Embryonic facial prominence (tissue), 1 donor: ENCODE measurements around the gene METTL16.
"Not testable (repeated sequence)": the region's sequence is repeated elsewhere in the genome, so short reads cannot be mapped to it uniquely, and the experiment has no call there.

Source experiments
- DNase-seq: peaks from one replicate; pipeline ENCODE4 v3.0.0-alpha.2; 2016; ENCODE audit errors: extremely low spot score

The METTL16 gene

GRCh38 chr17:2450016-2450650, 61.6 kb downstream of the METTL16 start:
- DNase-seq = no peak

DNA sequence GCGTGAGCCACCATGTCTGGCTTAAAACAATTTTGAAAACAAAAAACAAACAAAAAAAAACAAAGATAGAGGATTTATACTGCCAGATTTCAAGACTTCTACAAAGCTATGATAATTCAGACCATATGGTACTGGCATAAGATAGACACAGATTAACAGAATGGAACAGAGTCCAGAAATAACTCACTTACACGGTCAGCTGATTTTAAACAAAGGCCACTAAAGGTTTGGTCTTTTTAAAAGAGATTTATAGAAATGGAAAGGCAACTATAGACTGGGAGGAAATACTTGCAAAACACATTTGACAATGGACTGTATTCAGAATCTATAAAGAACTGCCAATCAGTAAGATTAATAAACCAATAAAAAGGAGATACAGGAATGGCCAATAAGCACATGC, 62.2 kb downstream of the METTL16 start:
- no peak for DNase-seq

DNA sequence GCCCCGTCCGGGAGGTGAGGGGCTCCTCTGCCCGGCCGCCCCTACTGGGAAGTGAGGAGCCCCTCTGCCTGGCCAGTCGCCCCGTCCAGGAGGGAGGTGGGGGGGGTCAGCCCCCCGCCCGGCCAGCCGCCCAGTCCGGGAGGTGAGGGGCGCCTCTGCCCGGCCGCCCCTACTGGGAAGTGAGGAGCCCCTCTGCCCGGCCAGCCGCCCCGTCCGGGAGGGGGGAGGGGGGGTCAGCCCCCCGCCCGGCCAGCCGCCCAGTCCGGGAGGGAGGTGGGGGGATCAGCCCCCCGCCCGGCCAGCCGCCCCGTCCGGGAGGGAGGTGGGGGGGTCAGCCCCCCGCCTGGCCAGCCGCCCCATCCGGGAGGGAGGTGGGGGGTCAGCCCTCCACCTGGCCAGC, 64.2 kb downstream of the METTL16 start:
- DNase-seq = not testable (repeated sequence)

GRCh38 chr17:2445638-2446037, 66.0 kb downstream of the METTL16 start:
- DNase-seq = no peak

DNA sequence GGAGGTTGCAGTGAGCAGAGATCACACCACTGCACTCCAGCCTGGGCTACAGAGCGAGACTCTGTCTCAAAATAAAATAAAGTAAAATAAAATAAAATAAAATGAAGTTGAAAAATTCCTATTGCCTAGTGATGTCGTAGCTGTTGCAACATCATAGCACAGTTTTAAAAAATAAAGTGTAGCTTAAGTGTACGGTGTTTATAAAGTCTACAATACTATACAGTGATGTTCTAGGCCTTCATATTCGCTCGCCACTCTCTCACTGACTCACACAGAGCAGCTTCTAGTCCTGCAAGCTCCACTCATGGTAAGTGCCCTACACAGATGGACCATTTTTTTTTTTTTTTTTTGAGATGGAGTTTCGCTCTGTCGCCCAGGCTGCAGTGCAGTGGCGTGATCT, 67.3 kb downstream of the METTL16 start:
- no peak for DNase-seq

GRCh38 chr17:2442166-2442565, 69.5 kb downstream of the METTL16 start:
- no peak for DNase-seq

- no peak for DNase-seq
These were observed 70.8 kb downstream of the METTL16 start for GRCh38 chr17:2440930-2441329.

GRCh38 chr17:2439997-2440396, 71.7 kb downstream of the METTL16 start:
- not testable (repeated sequence) for DNase-seq

DNA sequence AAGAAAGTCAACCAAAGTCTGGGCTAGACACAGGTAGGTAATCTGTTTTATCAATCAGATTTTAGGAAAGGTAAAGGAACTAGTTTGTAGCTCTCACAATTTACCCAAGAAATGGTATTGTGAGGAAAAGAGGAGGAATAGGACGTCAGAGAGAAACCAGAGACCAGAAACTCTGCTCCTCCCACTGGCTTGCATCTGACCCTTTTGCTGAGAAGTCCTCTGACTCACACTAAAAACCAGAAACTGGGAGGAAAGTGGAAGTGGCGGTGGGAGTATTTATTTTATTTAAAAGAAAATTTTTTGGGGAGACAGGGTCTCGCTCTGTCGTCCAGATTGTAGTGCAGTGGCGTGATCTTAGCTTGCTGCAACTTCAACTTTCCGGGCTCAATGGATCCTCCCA, 72.9 kb downstream of the METTL16 start:
- no peak for DNase-seq

GRCh38 chr17:2436316-2436905, 75.3 kb downstream of the METTL16 start:
- DNase-seq = no peak

GRCh38 chr17:2435862-2436261, 75.8 kb downstream of the METTL16 start:
- DNase-seq = no peak

DNA sequence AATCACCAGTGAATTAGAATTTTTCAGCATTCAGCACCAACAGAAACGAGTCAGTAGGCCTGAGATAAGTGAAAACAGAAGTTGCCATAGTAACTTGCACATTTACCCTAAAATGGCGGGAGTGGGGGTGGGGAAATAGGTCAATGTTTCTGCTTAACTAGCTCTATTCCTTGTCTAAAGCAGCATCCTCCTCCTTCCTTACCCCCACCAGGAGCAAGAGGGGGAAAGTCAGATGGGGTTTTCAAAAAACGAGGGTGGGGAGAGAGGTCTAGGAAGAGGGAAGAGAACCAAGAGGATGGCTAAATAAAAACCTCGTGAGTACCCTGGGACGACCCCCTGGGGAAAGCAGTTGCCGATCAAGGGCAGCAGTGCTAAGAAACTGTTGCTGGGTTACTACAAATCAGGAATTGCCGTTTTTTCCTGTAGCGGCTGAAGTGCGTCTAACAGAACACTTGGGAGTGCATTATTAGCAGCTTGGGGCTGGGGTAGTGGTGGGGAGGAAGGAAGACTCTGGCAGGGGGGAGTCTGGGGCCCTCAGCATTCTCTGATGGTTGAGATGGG, 76.4 kb downstream of the METTL16 start:
- peak; percentile 73 for DNase-seq

GRCh38 chr17:2433696-2434095, 78.0 kb downstream of the METTL16 start:
- no peak for DNase-seq

- DNase-seq = no peak
These were observed 83.8 kb downstream of the METTL16 start for GRCh38 chr17:2427910-2428309.

DNA sequence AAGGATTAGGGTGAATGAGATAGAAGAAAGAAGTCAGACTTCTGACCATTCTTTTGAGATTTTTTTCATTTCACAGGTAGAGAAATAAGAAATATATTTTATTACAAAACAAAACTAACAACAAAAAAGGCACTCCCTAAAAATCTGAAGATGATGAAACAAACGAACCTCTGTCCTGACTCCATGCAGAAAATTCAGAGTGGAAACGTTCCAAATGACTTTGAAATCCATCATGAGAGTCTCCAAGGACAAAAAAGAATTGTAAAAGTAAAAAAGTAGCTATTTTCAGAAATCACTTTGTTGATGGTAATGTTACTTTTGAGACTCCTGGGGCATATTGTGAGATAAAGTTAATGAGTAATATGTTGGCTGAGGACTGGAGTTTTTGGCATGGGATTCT, 84.5 kb downstream of the METTL16 start:
- DNase-seq = no peak

GRCh38 chr17:2423271-2423670, 88.4 kb downstream of the METTL16 start:
- DNase-seq = no peak

DNA sequence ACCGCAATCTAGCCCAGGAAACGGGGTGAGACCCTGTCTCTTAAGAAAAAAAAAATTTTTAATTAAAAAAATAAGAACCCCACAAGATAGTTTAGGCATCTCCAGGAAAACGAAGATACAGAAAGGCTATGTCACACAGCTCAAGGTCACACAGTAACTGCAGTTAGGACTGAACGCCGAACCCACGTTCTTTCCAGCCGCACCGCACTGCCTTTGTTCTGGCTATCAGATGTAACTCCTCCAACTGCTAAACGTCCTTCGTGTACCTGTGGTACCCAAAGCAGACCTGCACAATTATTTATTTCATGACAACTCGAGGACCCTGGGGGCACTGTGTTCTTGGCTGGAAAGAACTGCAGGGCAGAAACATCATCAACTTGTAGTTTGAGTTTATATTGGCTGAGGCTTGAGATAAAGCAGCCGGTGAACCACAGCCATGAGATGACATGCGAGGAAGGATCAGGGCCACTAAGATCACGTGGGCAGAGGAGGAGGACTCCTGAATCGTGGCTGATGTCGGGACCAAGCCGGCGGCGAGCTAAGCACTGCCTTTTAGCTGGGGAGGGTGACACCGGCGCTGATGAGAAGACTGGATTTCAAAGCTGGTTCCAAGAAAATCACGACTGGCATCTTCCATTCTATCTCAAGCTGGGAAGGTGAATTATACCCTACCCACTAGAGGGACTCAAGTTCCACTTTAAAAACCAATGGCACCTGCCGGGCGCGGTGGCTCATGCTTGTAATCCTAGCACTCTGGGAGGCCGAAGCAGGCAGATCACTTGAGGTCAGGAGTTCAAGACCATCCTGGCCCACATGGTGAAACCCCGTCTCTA, 90.2 kb downstream of the METTL16 start:
- DNase-seq = no peak

DNA sequence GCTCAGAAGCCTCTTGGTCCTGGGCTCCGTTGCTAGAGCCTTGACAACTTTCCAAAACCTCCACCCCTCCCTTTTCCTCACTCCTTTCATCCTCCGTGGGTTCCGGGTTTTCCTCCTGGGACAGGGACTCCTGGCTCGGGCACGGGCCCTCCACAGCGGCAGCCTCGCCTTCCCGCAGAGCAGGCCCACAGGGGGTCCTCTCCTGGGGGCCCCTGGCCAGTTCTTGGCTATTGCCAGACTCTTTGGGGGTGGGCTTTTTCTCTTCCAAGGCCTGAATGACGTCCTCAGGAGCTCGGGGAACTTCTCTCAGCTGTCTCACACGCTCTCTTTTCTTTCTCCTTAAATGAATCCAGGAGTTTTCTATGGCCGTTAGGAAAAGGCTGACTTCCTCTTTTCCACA, 91.5 kb downstream of the METTL16 start:
- DNase-seq = no peak

DNA sequence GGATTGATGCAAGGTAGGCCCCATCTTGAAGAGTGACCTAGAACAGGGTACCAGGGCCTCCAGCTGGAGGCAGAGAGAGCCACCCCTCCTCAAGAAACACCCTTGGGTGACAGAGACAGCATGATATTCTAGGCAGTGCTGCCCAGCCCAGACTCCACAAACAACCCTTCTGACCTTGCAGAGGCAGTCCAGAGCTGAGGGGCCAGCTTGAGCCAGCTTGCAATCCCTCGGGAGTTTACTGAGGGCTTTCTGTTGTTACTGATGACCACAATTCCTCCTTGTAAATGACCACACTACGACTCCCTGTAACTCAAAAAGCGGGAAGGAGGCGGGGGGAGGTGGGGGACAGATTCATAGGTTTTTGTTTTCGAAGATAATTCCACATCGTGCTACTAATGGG, 92.2 kb downstream of the METTL16 start:
- no peak for DNase-seq

DNA sequence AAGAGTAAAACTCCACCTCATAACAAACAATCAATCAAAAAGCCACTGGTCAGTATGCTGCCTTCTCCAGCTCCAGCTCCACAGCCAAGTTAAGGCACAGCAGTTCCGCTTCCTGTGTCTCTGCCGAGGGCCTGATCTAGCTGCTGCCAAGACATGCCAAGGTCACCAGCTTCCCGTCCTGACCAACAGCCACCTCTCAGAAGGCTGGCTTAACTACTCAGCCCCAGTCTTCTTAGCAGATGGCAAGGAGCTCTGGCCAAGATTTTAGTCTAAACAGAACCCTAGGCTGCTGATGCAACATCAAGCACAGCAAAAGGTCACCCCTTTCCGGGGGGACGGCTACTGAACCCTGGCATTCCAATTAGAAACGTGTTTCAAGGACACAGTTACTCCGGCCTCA, 93.1 kb downstream of the METTL16 start:
- no peak for DNase-seq

DNA sequence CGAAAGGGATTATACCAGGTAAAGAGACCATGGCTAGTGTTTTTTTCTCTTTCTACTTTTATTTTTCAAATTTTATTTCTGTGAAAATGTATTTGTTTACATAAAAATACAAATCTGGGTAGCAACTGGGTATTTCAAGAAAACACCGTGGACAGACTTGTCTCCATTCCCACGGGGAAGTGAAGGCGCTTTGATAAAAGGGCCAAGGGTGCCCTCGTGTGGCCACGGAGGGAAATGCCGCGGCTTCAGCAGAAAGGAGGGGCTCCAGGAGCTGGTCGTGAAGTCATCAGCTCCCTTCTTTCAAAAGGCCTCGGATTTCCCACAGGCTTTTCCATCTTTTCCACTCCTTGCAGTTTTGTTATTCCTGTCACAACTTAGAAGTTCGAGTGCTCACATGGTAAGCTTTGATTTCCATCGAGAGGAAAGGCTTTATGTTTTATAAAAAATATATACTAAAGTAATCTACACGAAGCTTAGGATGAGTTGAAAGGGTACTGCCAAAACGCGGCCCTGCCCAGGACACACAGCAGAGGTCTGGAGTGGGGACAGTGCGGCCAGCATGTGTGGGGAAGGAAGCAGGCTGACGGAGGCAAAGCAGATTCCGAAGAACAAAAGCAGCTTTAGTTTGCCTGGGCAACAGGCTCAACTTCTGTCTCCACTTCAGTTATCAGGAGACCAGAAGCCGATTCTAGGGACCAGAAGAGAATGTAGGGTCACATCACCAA, 95.5 kb downstream of the METTL16 start:
- DNase-seq = peak; percentile 71

GRCh38 chr17:2415081-2415480, 96.6 kb downstream of the METTL16 start:
- DNase-seq = peak; percentile 5
